GM21825 (cell line): ENCODE measurements around the gene FBN2.
"Not testable (repeated sequence)": the region's sequence is repeated elsewhere in the genome, so short reads cannot be mapped to it uniquely, and the experiment has no call there.

Source experiments
- ATAC-seq: cut with Tn5 transposase; IDR thresholded peaks from one replicate; pipeline ENCODE4 v1.9.1; 2021; ENCODE audit warnings: mild to moderate bottlenecking, moderate library complexity; ENCODE audit not compliant: unreplicated experiment

Gene FBN2

GRCh38 chr5:128480158-128480557 is 57.9 kb downstream of the FBN2 start:
- ATAC-seq: no peak

- no peak for ATAC-seq
These were observed 59.4 kb downstream of the FBN2 start for GRCh38 chr5:128478386-128479368.

GRCh38 chr5:128477944-128478343 is 60.1 kb downstream of the FBN2 start:
- ATAC-seq: no peak

- no peak for ATAC-seq
These were observed 62.4 kb downstream of the FBN2 start for GRCh38 chr5:128475693-128476092.

GRCh38 chr5:128472919-128473318 is 65.1 kb downstream of the FBN2 start:
- no peak for ATAC-seq

GRCh38 chr5:128472036-128472435 is 66.0 kb downstream of the FBN2 start:
- ATAC-seq: no peak

GRCh38 chr5:128470663-128471062 is 67.4 kb downstream of the FBN2 start:
- ATAC-seq: no peak

GRCh38 chr5:128469912-128470311 is 68.1 kb downstream of the FBN2 start:
- no peak for ATAC-seq

GRCh38 chr5:128466980-128467379 is 71.1 kb downstream of the FBN2 start:
- ATAC-seq: no peak

GRCh38 chr5:128466554-128466953 is 71.5 kb downstream of the FBN2 start:
- no peak for ATAC-seq

- ATAC-seq: no peak
These were observed 73.4 kb downstream of the FBN2 start for GRCh38 chr5:128464596-128464995.

- ATAC-seq: no peak
These were observed 75.7 kb downstream of the FBN2 start for GRCh38 chr5:128462330-128462729.

GRCh38 chr5:128457147-128457915 is 80.7 kb downstream of the FBN2 start:
- not testable (repeated sequence) for ATAC-seq

- no peak for ATAC-seq
These were observed 82.1 kb downstream of the FBN2 start for GRCh38 chr5:128455841-128456361.

- no peak for ATAC-seq
These were observed 84.9 kb downstream of the FBN2 start for GRCh38 chr5:128453121-128453520.

- ATAC-seq: not testable (repeated sequence)
These were observed 90.8 kb downstream of the FBN2 start for GRCh38 chr5:128447224-128447623.

GRCh38 chr5:128441941-128442350 is 96.1 kb downstream of the FBN2 start:
- no peak for ATAC-seq

- ATAC-seq: no peak
These were observed 96.9 kb downstream of the FBN2 start for GRCh38 chr5:128441165-128441564.

GRCh38 chr5:128436749-128437188 is 101.3 kb downstream of the FBN2 start:
- no peak for ATAC-seq

- ATAC-seq: no peak
These were observed 102.2 kb downstream of the FBN2 start for GRCh38 chr5:128435861-128436260.

GRCh38 chr5:128434993-128435392 is 103.1 kb downstream of the FBN2 start:
- no peak for ATAC-seq
